ENCODE measurements around the gene NUBPL.
"Not testable (repeated sequence)": the region's sequence is repeated elsewhere in the genome, so short reads cannot be mapped to it uniquely, and the experiment has no call there.

NUBPL gene

DNA sequence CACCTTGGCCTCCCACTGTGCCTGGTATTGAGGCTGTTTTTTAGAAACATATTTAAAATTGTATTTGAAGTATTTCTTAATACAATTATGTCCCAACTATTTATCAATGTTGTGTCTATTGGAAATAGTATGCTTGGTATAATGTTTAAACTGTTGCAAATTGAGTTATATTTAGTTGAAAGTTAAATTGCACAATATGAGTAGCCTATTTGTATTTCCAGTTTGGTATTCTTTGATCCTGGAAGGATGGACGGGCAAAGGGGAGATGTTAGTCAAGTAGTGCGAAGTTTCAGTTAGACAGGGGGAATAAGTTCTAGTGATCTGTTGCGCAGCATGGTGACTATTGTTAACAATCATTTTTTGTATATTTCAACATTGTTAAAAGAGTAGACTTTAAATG is 111.5 kb downstream of the NUBPL start:
- DNase-seq (ENCODE audit: low read depth in 1 of 2, low spot score in 1 of 2): no peak

DNA sequence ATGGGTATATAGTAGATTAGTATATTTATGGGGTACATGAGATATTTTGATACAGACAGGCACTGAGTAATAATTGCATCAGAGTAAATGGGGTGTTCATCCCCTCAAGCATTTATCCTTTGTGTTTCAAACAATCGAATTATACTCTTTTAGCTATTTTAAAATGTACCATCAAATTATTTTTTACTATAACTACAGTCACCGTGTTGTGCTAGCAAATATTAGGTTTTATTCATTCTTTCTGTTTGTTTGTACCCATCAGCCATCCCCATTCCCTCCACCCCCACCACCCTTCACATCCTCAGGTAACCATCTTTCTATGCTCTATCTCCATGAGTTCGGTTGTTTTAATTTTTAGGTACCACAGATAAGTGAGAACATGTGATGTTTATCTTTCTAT is 115.8 kb downstream of the NUBPL start:
- DNase-seq (ENCODE audit: low read depth in 1 of 2, low spot score in 1 of 2): no peak

DNA sequence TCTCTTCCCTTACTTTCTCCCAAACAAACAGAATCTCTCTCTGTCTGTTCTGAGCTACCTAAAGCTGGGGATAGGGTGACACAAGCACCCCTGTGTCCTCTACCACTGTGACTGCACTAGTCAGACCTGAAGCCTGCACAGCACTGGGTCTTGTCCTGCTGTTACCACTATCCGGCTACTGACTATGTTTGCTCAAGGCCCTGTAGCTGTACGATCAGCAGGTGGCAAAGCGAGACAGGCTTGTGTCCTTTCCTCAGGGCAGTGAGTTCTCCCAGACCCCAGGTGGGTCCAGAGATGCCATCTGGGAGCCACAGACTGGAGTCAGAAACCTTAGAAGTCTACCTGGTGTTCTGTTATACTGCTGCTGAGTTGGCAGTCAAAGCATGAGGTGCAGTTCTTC is 116.4 kb downstream of the NUBPL start:
- DNase-seq (ENCODE audit: low read depth in 1 of 2, low spot score in 1 of 2): no peak

DNA sequence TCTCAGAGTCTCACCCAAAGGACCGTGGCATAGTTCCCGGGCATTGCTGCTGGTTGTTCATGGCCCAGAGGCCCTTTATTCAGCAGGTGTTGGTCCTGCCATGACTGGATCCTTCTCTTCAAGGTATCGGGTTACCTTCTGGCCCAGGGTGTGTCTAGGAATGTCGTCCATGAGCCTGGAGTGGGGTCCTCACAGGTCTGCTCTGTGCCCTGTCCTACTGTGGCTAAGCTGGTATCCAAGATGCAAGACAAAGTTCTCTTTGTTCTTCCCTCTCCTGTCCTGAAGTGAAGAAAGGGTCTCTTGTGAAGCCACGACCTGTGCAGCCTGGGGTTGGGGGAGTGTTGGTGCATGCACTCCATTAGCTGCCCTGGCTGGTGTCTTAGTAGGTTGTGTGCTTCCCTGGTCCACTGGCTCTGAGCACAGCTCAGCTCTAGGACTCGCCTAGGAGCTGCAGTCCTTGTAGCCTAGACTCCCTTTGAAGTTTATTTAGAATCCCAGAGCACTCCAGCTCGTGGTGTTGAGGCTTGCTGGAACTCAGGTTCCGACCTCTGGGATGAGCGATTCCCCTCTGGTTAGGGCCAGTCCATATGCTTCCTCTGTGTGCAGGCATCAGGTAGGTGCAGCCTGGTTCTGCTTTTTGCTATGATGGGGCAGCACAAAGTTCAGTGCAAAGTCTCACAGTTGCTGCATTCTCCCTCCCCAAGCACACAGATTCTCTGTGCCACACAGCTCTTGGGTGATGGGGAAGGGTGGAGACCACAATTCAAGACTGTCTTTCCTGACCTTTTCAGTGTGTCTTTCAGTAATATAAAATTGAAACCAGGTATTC is 117.4 kb downstream of the NUBPL start:
- no peak for DNase-seq (ENCODE audit: low read depth in 1 of 2, low spot score in 1 of 2)

DNA sequence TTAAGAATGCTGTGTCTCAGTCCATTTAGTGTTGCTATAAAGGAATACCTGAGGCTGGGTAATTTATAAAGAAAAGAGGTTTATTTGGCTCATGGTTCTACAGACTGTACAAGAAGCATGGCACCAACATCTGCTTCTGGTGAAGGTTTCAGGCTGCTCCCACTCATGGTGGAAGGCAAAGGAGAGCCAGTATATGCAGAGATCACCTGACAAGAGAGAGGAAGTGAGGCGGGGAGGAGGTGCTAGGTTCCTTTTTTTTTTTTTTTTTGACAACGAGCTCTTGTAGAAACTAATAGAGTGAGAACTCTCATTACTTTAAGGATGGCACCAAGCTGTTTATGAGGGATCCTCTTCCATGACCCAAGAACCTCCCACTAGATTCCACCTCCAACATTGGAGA is 121.6 kb downstream of the NUBPL start:
- no peak for DNase-seq (ENCODE audit: low read depth in 1 of 2, low spot score in 1 of 2)

DNA sequence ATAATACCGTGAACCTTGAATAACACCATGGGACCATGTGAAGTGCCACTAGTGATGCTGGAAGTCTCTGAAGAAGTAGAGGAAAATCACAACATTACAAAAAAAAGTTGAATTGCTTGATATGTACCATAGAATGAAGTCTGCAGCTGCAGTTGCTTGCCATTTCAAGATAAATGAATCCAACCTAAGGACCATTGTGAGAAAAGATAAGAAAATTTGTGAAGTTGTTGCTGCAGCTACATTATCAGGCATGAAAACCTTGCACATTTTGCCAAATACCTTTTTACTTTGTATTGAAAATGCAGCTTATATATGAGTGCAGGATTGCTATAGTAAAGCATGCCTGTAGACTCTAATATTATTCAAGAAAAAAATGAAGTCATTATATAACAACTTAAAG is 126.5 kb downstream of the NUBPL start:
- DNase-seq (ENCODE audit: low read depth in 1 of 2, low spot score in 1 of 2): no peak

DNA sequence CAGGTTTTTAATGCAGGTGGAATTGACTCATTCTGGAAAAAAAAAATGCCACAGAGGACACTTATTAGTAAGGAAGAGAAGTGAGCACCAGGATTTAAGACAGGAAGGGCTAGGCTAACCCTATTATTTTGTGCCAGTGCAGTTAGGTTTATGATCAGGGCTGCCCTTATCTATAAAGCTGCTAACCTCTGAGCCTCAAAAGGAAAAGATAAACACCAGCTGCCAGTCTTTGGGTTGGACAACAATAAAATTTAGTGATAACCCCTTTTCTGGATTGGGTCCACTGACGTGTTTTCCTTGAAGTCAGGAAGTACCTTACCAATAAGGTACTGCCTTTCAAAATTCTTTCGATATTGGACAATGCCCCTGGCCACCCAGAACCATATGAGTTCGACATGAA is 128.9 kb downstream of the NUBPL start:
- DNase-seq (ENCODE audit: low read depth in 1 of 2, low spot score in 1 of 2): no peak

DNA sequence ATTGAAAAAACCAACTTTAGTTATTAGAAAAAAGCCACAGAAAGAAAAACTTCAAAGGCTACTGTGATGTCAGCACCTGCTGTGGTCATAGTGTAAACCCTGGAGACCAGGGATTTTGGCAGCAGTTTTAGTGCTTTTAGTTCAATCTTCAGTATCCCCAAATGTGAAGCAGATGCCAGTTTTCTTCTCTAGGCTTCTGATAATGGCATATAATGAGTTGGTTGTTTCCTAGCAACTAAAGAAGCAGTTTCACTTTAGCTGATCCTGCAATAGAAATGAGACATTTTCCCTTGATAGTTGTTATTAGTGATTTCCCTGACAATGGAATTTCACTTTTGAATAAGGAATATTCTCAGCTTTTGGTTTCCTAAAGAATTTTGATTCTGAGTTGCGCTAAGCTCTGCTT is 131.2 kb downstream of the NUBPL start:
- DNase-seq (ENCODE audit: low read depth in 1 of 2, low spot score in 1 of 2): no peak

DNA sequence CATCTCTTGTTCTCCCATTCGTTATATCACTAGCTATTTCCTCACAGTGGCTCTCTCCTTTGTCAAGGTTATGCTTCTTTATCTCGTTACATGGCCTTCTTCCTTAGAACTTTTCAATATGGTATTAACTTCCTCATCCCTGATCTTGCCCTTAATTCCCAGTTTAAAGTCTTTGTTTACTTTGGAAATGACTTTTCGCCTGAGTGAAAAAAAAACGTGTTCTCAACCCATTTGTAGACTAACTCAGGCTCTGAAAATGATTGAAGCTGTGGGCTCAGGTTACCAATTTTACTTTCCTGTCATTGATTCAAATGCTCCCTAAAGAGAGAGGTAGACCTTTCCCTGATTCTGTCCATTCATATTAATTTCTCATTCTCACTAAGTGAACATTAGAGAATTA is 135.2 kb downstream of the NUBPL start:
- DNase-seq (ENCODE audit: low read depth in 1 of 2, low spot score in 1 of 2): no peak

DNA sequence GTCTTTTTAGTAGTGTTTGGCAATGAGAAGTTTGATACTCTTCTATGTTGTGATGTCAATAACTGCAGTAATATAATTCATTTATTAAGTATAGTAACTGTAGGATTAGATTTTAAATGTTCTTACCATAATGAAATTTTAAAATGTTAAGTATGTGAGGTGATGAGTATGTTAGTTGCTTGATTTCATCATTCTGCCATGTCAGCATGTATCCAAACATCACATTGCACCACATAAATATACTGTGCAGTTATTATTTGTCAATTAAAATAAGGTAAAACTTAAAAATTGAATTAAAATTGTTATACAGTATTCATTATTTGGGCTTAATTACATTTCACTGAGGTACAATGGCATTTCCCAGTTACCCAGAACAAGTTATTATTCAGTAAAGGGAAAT is 138.6 kb downstream of the NUBPL start:
- no peak for DNase-seq (ENCODE audit: low read depth in 1 of 2, low spot score in 1 of 2)

DNA sequence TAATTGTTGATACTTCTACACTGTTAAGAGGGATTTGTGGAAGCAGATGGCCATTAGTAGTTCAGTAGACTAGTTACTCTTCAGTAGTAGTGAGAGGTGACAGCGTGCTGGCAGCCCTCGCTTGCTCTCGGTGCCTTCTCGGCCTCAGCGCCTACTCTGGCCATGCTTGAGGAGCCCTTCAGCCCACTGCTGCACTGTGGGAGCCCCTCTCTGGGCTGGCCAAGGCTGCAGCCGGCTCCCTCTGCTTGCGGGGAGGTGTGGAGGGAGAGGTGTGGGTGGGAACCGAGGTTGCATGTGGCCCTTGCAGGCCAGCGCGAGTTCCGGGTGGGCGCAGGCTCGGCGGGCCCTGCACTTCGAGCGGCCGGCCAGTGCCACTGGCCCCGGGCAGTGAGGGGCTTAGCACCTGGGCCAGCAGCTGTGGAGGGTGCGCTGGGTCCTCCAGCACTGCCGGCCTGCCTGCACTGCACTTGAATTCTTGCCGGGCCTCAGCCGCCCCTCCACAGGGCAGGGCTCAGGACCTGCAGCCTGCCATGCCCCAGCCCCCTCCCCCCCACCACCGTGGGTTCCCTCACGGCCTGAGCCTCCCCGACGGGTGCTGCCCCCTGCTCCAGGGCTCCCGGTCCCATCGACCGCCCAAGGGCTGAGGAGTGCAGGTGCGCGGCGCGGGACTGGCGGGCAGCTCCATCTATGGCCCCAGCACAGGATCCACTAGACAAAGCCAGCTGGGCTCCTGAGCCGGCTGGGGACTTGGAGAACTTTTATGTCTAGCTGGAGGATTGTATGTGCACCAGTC is 139.3 kb downstream of the NUBPL start:
- no peak for DNase-seq (ENCODE audit: low read depth in 1 of 2, low spot score in 1 of 2)

DNA sequence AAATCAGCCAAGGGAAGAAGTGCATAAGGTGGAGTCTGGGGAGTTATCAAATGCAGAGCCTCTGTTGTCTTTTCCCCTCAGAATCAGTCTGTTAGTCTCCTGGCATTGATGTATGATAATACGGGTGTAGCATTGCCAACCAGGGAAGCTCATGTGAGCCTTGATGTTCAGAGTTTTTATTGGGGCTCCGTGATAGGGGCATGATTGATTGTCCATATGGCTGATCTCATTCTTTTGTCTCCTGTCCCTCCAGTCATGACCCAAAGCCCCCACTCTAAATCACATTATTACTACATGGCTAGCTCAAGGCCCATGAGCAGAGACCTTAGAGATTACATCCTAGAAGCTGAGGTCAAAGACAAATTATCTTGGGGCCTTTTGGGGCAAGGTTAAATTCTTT is 140.9 kb downstream of the NUBPL start:
- no peak for DNase-seq (ENCODE audit: low read depth in 1 of 2, low spot score in 1 of 2)

DNA sequence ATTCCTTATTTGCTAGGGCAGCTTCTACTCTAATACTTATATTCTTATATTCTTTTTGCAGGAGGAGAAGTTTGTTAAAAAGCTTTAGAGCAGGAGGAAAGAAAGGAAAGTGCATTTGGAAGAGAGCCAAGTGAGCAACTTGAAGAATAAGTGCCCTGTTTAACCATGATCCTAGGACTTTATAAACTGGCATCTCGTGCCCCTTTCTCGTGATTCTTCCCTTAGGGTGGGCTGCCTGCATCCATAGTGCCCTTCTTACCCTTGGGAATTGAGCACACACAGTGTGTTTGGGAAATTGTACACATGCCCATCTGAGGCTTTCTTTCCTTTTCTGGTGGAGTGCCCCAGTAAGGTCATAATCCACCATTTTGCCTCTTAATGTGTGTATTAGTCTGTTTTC is 141.9 kb downstream of the NUBPL start:
- DNase-seq (ENCODE audit: low read depth in 1 of 2, low spot score in 1 of 2): no peak

DNA sequence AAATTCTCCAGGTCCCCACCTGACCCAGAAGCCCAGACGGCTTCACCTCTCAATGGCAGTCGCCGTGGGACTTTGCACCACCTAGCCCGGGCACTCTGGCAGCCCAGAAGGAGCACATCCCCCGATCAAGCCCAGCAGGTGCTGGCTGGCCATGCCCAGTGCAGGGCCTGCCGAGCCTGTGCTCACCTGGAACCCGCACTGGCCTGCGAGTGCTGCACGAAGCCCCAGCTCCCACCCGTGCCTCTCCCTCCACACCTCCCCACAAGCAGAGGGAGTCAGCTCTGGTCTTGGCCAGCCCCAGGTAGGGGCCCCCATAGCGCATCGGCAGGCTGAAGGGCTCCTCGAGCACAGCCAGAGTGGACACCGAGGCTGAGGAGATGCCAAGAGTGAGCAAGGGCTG is 144.5 kb downstream of the NUBPL start:
- DNase-seq (ENCODE audit: low read depth in 1 of 2, low spot score in 1 of 2): no peak

DNA sequence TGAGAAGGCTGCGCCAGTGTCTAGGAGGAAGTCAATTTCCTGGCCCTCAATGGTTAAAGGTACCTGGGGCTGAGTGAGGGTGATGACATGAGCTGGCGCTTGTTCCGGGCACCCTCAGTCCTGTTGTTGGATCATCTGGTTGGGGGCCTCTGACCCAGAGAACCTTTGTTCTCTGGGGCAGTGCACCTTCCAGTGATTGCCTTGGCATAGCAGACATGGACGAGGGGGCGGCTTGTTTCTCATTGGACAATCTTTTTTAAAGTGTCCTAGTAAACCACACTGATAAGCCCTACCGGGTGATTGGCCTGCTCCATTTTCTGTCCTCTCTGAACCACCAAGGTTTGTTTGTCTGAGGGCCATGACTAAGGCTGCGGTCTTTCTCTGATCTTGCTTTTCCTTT is 147.5 kb downstream of the NUBPL start:
- DNase-seq (ENCODE audit: low read depth in 1 of 2, low spot score in 1 of 2): not testable (repeated sequence)

DNA sequence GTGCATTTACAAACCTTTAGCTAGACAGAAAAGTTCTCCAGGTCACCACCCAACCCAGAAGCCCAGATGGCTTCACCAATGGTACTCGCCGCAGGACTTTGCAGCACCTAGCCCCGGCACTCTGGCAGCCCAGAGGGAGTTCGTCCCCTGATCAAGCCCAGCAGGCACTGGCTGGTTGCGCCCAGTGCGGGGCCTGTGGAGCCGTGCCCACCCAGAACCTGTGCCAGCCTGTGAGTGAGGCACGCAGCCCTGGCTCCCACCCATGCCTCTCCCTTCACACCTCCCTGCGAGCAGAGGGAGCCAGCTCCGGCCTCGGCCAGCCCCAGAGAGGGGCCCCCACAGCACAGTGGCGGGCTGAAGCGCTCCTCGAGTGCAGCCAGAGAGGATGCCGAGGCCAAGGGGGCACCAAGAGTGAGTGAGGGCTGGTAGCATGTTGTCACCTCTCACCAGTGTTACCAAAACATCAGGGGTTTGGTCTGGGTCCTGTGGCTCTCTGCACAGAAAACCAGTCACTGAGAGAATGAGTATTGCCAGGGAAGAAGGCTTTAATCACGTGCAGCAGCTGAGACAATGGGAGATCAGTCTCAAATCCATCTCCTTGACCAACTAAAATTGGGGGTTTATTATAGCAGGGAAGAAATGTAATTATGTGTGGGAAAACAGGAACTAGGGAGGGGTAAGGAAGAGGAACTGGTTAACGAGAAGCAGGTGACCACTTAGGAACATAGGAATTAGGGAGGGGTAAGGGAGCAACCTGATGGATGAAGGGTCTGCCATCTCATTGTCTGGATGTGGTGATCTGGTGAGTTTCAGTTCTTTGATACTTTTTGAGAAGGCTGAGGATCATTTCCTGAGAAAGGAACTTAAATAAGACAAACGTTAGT is 151.3 kb downstream of the NUBPL start:
- no peak for DNase-seq (ENCODE audit: low read depth in 1 of 2, low spot score in 1 of 2)

DNA sequence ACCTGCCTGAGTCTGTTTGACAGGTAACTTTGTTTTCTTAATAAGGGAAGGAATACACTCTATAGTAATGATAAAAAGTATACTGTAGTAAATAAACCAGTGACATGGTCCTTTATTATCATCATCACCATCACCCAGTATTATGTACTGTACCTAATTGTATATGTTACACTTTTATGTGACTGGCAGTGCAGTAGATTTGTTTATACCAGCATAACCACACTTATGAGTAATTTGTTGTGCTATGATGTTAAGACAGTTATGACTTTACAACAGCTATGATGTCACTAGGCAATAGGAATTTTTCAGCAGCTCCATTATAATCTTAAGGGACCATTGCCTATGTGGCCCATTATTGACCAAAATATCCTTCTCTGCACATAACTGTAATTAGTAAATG is 155.0 kb downstream of the NUBPL start:
- DNase-seq (ENCODE audit: low read depth in 1 of 2, low spot score in 1 of 2): no peak

DNA sequence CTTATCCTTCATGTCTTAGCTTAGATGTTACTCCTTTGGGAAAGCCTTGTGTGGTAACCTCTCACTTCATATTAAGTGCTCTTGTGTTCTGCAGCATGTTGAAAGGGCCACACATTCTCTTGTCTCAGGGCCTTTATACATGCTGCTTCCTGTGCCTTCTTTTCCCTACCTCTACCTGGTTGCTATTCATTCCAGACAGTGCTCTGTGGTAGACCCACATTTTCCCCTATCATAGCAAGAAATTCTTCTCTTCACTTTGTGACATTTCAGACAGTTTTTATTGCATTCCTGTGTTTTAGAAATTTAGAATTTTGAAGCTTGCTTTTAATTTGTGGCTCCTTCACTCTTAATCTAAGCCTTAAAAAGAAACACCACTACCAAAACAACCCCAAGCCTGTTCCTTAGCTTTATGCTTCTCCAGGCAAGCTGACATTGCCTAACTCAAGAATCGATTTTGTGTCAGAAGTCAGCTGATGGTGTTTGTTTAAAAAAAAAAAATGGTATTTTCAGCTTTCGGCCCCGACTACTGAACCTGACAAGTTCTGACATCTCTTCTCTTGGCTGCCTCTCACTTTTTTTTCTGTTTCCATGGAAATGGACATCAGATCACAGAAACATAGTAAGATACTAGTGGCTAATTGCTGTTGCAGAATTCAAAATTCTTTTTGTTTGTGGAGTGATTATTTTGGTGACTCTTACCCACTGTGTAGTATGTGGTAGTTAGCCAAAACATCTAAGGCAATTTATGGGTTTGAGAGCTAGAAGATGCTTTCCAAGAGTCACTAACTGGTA is 156.3 kb downstream of the NUBPL start:
- DNase-seq (ENCODE audit: low read depth in 1 of 2, low spot score in 1 of 2): no peak

DNA sequence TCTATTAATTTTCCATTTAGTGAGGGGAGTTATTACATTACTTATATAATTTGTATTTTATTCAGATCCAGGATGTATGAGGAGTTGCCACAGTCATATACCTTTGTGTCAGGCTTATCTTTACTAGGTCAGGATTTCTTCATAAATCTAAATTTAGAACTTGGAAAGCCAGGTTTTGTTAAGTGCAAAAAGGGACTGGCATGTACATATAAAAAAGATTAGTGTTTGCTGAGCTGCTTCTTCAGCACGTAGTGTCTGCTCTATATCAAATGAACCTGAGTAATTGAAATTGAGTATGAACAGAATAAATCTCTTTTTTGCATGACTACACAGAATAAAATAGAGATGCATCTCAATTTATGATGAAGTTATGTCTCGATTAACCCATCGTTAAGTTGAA is 157.4 kb downstream of the NUBPL start:
- DNase-seq (ENCODE audit: low read depth in 1 of 2, low spot score in 1 of 2): no peak

DNA sequence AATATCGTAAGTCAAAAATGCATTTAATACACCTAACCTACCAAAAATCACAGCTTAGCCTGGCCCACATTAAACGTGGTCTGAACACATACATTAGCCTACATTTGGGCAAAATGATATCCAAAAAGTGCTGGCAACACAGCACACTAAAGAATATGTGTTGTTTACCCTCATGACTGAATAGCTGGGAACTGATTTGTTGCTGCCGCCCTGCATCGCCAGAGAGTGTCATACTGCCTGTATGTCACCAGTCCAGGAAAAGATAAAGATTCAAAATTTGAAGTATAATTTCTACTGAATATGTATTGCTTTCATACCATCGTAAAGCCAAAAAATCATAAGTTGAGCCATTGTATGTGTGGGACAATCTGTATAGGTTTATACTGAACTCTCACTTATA is 157.8 kb downstream of the NUBPL start:
- DNase-seq (ENCODE audit: low read depth in 1 of 2, low spot score in 1 of 2): no peak

DNA sequence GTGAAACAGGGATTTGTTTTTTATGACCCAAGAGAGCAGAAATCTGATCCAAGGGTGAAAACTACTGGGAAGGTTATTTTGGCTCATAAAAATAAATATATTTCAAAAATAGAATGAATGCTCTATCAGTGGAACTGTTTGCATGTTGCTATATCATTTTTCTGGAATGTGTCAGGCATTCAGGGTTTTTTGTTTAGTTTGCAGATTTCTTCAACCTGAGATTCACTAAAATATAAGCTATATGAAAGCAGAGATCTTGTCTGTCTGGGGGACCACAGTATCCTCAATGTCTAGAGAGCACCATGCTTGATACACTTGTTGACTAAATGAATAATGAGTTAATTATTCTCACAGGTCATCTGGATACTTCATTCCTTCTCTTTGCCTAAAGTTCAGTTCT is 165.1 kb downstream of the NUBPL start:
- no peak for DNase-seq (ENCODE audit: low read depth in 1 of 2, low spot score in 1 of 2)

Data from activated T-helper 1 cell treated with anti-CD3 and anti-CD28 coated beads, Interleukin-2, amount 50 U/mL, for 16 hours (primary cell).